ENCODE measurements around the gene NEO1. TPM values are rescaled to one million over a fixed set of nuclear protein-coding genes. Genes with fewer than 3 reads are reported as not detected.

The NEO1 gene
- total and polyA plus RNA-seq, 7 donors = 2.5 to 33.3 (median 22.5) TPM

DNA sequence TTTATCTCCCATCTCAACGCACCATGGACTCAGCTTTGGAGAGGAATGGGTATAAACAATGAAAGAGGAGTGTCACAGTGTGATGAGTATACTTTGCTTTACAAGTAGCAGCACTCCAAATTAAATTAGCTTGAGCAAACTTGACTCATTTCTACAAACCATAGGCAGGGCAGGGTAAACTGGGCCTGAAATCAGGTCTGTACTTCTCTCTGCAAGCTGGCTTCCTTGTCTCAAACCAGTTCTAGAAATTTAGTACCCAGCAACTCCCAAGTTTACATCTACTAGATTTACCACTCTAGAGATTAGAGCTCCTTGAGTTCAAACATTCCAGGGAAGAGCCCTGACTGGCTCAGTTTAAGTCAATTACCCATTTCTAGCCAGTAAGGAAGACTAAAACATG is 37.4 kb upstream of the NEO1 start:
- no peaks in the 10 kb centered on the region for H3K27me3 ChIP-seq (ENCODE audit: insufficient read depth in 3 of 3, low read length in 2 of 3)
- no peak for TF ChIP-seq CTCF (IDR thresholded peaks at IDR 0.05)
- no peaks in the 10 kb centered on the region for H3K36me3 ChIP-seq (ENCODE audit: insufficient read depth in 1 of 2, low read depth in 1 of 2)
- ATAC-seq (no peak), DNase-seq (no peak)
- H3K27ac ChIP-seq = no peak overlapping the region
- H3K4me1 ChIP-seq = peaks cover 13% of the 10 kb centered on the region
- no peaks in the 10 kb centered on the region for H3K9me3 ChIP-seq
- H3K4me3 ChIP-seq = no peak overlapping the region
- intact Hi-C loops (cut with DNase I) = no loop called here
- 96 to 100% (median 96%) methylated on average over 1 of the region's 1 CpG for WGBS, 3 donors

GRCh38 chr15:73015493-73015892 is 36.8 kb upstream of the NEO1 start:
- H3K4me1 ChIP-seq = peaks cover 8% of the 10 kb centered on the region
- 90 to 95% (median 91%) methylated on average over 6 of the region's 6 CpGs for WGBS, 3 donors
- intact Hi-C loops (cut with DNase I) = no loop called here
- no peaks in the 10 kb centered on the region for H3K27me3 ChIP-seq (ENCODE audit: insufficient read depth in 3 of 3, low read length in 2 of 3)
- TF ChIP-seq CTCF (IDR thresholded peaks at IDR 0.05) = no peak
- no peak overlapping the region for H3K4me3 ChIP-seq
- ATAC-seq = no peak
- no peak overlapping the region for H3K27ac ChIP-seq
- no peaks in the 10 kb centered on the region for H3K36me3 ChIP-seq (ENCODE audit: insufficient read depth in 1 of 2, low read depth in 1 of 2)
- no peaks in the 10 kb centered on the region for H3K9me3 ChIP-seq
- no peak for DNase-seq

GRCh38 chr15:73017987-73018386 is 34.3 kb upstream of the NEO1 start:
- intact Hi-C loops (cut with DNase I) = no loop called here
- TF ChIP-seq CTCF (IDR thresholded peaks at IDR 0.05) = no peak
- Histone ChIP-seq H3K27ac (no peak overlapping the region), H3K36me3 (ENCODE audit: insufficient read depth in 1 of 2, low read depth in 1 of 2) (no peaks in the 10 kb centered on the region), H3K9me3 (no peaks in the 10 kb centered on the region), H3K27me3 (ENCODE audit: insufficient read depth in 3 of 3, low read length in 2 of 3) (no peaks in the 10 kb centered on the region), H3K4me1 (no peaks in the 10 kb centered on the region), H3K4me3 (no peak overlapping the region)
- no peak for DNase-seq
- ATAC-seq = no peak
- 90 to 91% (median 90%) methylated on average over 1 of the region's 1 CpG for WGBS, 3 donors

- H3K4me3 ChIP-seq = no peak overlapping the region
- no peak overlapping the region for H3K27ac ChIP-seq
- H3K9me3 ChIP-seq = no peaks in the 10 kb centered on the region
- WGBS, 3 donors = 95 to 96% (median 95%) methylated on average over 3 of the region's 3 CpGs
- no peaks in the 10 kb centered on the region for H3K4me1 ChIP-seq
- intact Hi-C loops (cut with DNase I) = no loop called here
- no peak for TF ChIP-seq CTCF (IDR thresholded peaks at IDR 0.05)
- no peaks in the 10 kb centered on the region for H3K27me3 ChIP-seq (ENCODE audit: insufficient read depth in 3 of 3, low read length in 2 of 3)
- DNase-seq (no peak), ATAC-seq (no peak)
- no peaks in the 10 kb centered on the region for H3K36me3 ChIP-seq (ENCODE audit: insufficient read depth in 1 of 2, low read depth in 1 of 2)
Measured at GRCh38 chr15:73019154-73019553, 33.1 kb upstream of the NEO1 start.

GRCh38 chr15:73019601-73020146 is 32.6 kb upstream of the NEO1 start:
- intact Hi-C loops (cut with DNase I) = loop anchor here in 1 of 2 donors (10.0 kb wide), 1 partner anchor 765 kb away; no protein-coding TSS in a partner anchor
- Histone ChIP-seq H3K9me3 (no peaks in the 10 kb centered on the region), H3K27me3 (ENCODE audit: insufficient read depth in 3 of 3, low read length in 2 of 3) (no peaks in the 10 kb centered on the region), H3K36me3 (ENCODE audit: insufficient read depth in 1 of 2, low read depth in 1 of 2) (no peaks in the 10 kb centered on the region), H3K4me3 (no peak overlapping the region), H3K27ac (no peak overlapping the region), H3K4me1 (no peaks in the 10 kb centered on the region)
- ATAC-seq = no peak
- no peak for TF ChIP-seq CTCF (IDR thresholded peaks at IDR 0.05)
- whole genome bisulfite sequencing, 3 donors = 82 to 91% (median 89%) methylated on average over 2 of the region's 2 CpGs
- DNase-seq = no peak

Data from psoas muscle (tissue), 8 donors.